HEK293 (cell line): Measurements from ENCODE around the gene POLN.
A peak's percentile ranks its signal among the peaks of the same experiment; 100 is the strongest.

ENCODE experiments used
- CTCF ChIA-PET: fragments of 350-600 bp; formaldehyde crosslinking; extraction: SDS; loops from one replicate; lab custom pipeline; 2021; ENCODE audit warnings: antibody characterized with exemption; lab: Yijun Ruan, JAX
- POLR2A ChIA-PET: fragments of 300-600 bp; formaldehyde crosslinking; extraction: SDS; loops from one replicate; lab custom pipeline; 2020; ENCODE audit warnings: antibody characterized with exemption, inconsistent platforms; lab: Yijun Ruan, JAX
- H3K27ac ChIP-seq: fragments of 200-500 bp; sonication (Bioruptor generic); 2 replicates; pipeline ENCODE4 v1.5.1; 2014; ENCODE audit warnings: low read depth, low read length, control low read depth, inconsistent platforms; ENCODE audit errors: extremely low read depth
- H3K36me3 ChIP-seq, 2 experiments: fragments of 200-500 bp in 1 of 2; sonication (Bioruptor generic) in 1 of 2; 1 replicate in 1 of 2; 2 replicates in 1 of 2; pipeline ENCODE4 v1.5.1; 2014 to 2017; ENCODE audit warnings: inconsistent platforms in 2 of 2, low read length in 2 of 2; ENCODE audit not compliant: control insufficient read depth in 2 of 2, insufficient read depth in 1 of 2
- H3K4me1 ChIP-seq: fragments of 200-500 bp; sonication (Bioruptor generic); 2 replicates; pipeline ENCODE4 v1.5.1; 2014; ENCODE audit warnings: mild to moderate bottlenecking, low read length, inconsistent platforms; ENCODE audit not compliant: control insufficient read depth, insufficient read depth
- H3K4me3 ChIP-seq: 2 replicates; pipeline ENCODE4 v1.5.1; 2011; ENCODE audit warnings: low read depth, mild to moderate bottlenecking, control low read depth, low read length, moderate library complexity
- H3K9me3 ChIP-seq: fragments of 200-500 bp; sonication (Bioruptor generic); 2 replicates; pipeline ENCODE4 v1.5.1; 2014; ENCODE audit warnings: low read depth, low read length, inconsistent platforms; ENCODE audit not compliant: control insufficient read depth, insufficient read depth
- MEIS1 ChIP-seq: sonication (generic); formaldehyde crosslinking; IDR thresholded peaks from 2 replicates; pipeline ENCODE4 v1.8.1; 2022; ENCODE audit warnings: missing genetic modification reagents, mild to moderate bottlenecking, borderline replicate concordance
- MYNN ChIP-seq: fragments of 450-650 bp; formaldehyde crosslinking; IDR thresholded peaks from 2 replicates; pipeline ENCODE4 v1.5.1; 2016; ENCODE audit warnings: missing biosample characterization, missing genetic modification characterization, borderline replicate concordance
- OVOL3 ChIP-seq: fragments of 450-650 bp; formaldehyde crosslinking; IDR thresholded peaks from 2 replicates; pipeline ENCODE4 v1.5.1; 2016; ENCODE audit warnings: missing biosample characterization, missing genetic modification characterization
- SALL2 ChIP-seq: fragments of 450-650 bp; formaldehyde crosslinking; IDR thresholded peaks from 2 replicates; pipeline ENCODE4 v1.5.0; 2017; ENCODE audit warnings: missing biosample characterization, mild to moderate bottlenecking, missing genetic modification characterization, borderline replicate concordance
- SP3 ChIP-seq: fragments of 450-650 bp; formaldehyde crosslinking; IDR thresholded peaks from 2 replicates; pipeline ENCODE4 v1.5.1; 2016; ENCODE audit warnings: missing biosample characterization, missing genetic modification characterization
- ZBTB10 ChIP-seq: fragments of 450-650 bp; formaldehyde crosslinking; IDR thresholded peaks from 2 replicates; pipeline ENCODE4 v1.5.1; 2016; ENCODE audit warnings: missing biosample characterization, missing genetic modification characterization
- ZBTB11 ChIP-seq: fragments of 450-650 bp; formaldehyde crosslinking; conservative IDR thresholded peaks from 2 replicates; pipeline ENCODE4 v1.5.1; 2016; ENCODE audit warnings: low read depth, missing biosample characterization, missing genetic modification characterization
- ZBTB17 ChIP-seq: fragments of 450-650 bp; formaldehyde crosslinking; IDR thresholded peaks from 2 replicates; pipeline ENCODE4 v1.5.1; 2016; ENCODE audit warnings: missing biosample characterization, missing genetic modification characterization
- ZBTB26 ChIP-seq: fragments of 450-650 bp; formaldehyde crosslinking; optimal IDR thresholded peaks from 2 replicates; pipeline ENCODE3; 2016; ENCODE audit warnings: missing biosample characterization, mild to moderate bottlenecking, missing genetic modification characterization
- ZBTB8A ChIP-seq: fragments of 450-650 bp; formaldehyde crosslinking; IDR thresholded peaks from 2 replicates; pipeline ENCODE4 v1.5.1; 2016; ENCODE audit warnings: missing biosample characterization, missing genetic modification characterization
- ZFP41 ChIP-seq: fragments of 450-650 bp; formaldehyde crosslinking; IDR thresholded peaks from 2 replicates; pipeline ENCODE4 v1.5.1; 2016; ENCODE audit warnings: missing biosample characterization, missing genetic modification characterization, borderline replicate concordance
- ZNF157 ChIP-seq: fragments of 450-650 bp; formaldehyde crosslinking; IDR thresholded peaks from 2 replicates; pipeline ENCODE4 v1.5.1; 2016; ENCODE audit warnings: missing biosample characterization, missing genetic modification characterization
- ZNF248 ChIP-seq: fragments of 450-650 bp; formaldehyde crosslinking; IDR thresholded peaks from 2 replicates; pipeline ENCODE4 v1.5.1; 2017; ENCODE audit warnings: missing biosample characterization, missing genetic modification characterization
- ZNF398 ChIP-seq: fragments of 450-650 bp; formaldehyde crosslinking; IDR thresholded peaks from 2 replicates; pipeline ENCODE4 v1.5.1; 2017; ENCODE audit warnings: missing biosample characterization, missing genetic modification characterization
- ZNF561 ChIP-seq: fragments of 450-650 bp; IDR thresholded peaks from 2 replicates; pipeline ENCODE4 v1.5.1; 2018; ENCODE audit warnings: missing biosample characterization, missing genetic modification characterization, borderline replicate concordance
- ZNF658 ChIP-seq: fragments of 450-650 bp; formaldehyde crosslinking; IDR thresholded peaks from 2 replicates; pipeline ENCODE4; 2016; ENCODE audit warnings: missing biosample characterization, missing genetic modification characterization
- ZNF660 ChIP-seq: fragments of 450-650 bp; IDR thresholded peaks from 2 replicates; pipeline ENCODE4 v1.5.1; 2018; ENCODE audit warnings: missing biosample characterization, mild to moderate bottlenecking, missing genetic modification characterization
- ZNF677 ChIP-seq: fragments of 450-650 bp; IDR thresholded peaks from 2 replicates; pipeline ENCODE4 v1.5.0; 2018; ENCODE audit warnings: missing biosample characterization, mild to moderate bottlenecking, missing genetic modification characterization, moderate library complexity
- ZNF791 ChIP-seq: fragments of 450-650 bp; formaldehyde crosslinking; IDR thresholded peaks from 2 replicates; pipeline ENCODE4 v1.5.1; 2016; ENCODE audit warnings: missing biosample characterization, missing genetic modification characterization
- ZNF843 ChIP-seq: fragments of 450-650 bp; formaldehyde crosslinking; IDR thresholded peaks from 2 replicates; pipeline ENCODE4 v1.5.1; 2016; ENCODE audit warnings: missing biosample characterization, missing genetic modification characterization
- ZSCAN16 ChIP-seq: fragments of 450-650 bp; formaldehyde crosslinking; IDR thresholded peaks from 2 replicates; pipeline ENCODE4 v1.5.1; 2016; ENCODE audit warnings: missing biosample characterization, missing genetic modification characterization
- ZSCAN23 ChIP-seq: fragments of 450-650 bp; formaldehyde crosslinking; IDR thresholded peaks from 2 replicates; pipeline ENCODE4 v1.5.1; 2016; ENCODE audit warnings: missing biosample characterization, missing genetic modification characterization
- ZXDB ChIP-seq: fragments of 450-650 bp; formaldehyde crosslinking; IDR thresholded peaks from 2 replicates; pipeline ENCODE4 v1.5.1; 2016; ENCODE audit warnings: missing biosample characterization, missing genetic modification characterization

The POLN gene

GRCh38 chr4:2058264-2059045 is 183.5 kb downstream of the POLN start (continued):
- TF ChIP-seq ZBTB10 (tag by site-specific recombination) (no peak), ZBTB11 (tag by site-specific recombination) (no peak), SALL2 (tag by site-specific recombination) (no peak), MYNN (no peak), ZNF248 (no peak), ZNF660 (tag by site-specific recombination) (no peak), ZNF843 (tag by site-specific recombination) (no peak), ZNF677 (tag by site-specific recombination) (no peak), ZBTB8A (tag by site-specific recombination) (peak; percentile 36; the same call in 1 of the 2 replicates), ZNF398 (tag by site-specific recombination) (no peak)
- TF ChIP-seq, all 188 proteins: peak for 4

- CTCF ChIA-PET: no interaction called here
- TF ChIP-seq ZNF658 (tag by site-specific recombination): no peak
- TF ChIP-seq ZSCAN16: no peak
- no peak for TF ChIP-seq ZBTB26 (tag by site-specific recombination)
- no peak for TF ChIP-seq ZNF791 (tag by site-specific recombination)
- TF ChIP-seq ZFP41: no peak
- no peak for TF ChIP-seq ZSCAN23 (tag by site-specific recombination)
- TF ChIP-seq ZNF157 (tag by site-specific recombination): no peak
- no peak for TF ChIP-seq OVOL3 (tag by site-specific recombination)
- no peak for TF ChIP-seq SP3 (tag by site-specific recombination)
- TF ChIP-seq ZBTB17 (tag by site-specific recombination): no peak
- no peak for TF ChIP-seq ZXDB (tag by site-specific recombination)
- TF ChIP-seq MEIS1 (CRISPR knock-in tag): no peak
- no peak for TF ChIP-seq ZNF561 (tag by site-specific recombination)
- POLR2A ChIA-PET: no interaction called here
Observed at GRCh38 chr4:2057382-2058065, 184.4 kb downstream of the POLN start.

More at GRCh38 chr4:2057382-2058065, 184.4 kb downstream of the POLN start:
- H3K27ac ChIP-seq: no peak overlapping the region
- no peaks in the 10 kb centered on the region for H3K9me3 ChIP-seq
- H3K4me3 ChIP-seq: no peak overlapping the region
- no peaks in the 10 kb centered on the region for H3K4me1 ChIP-seq
- peaks cover 0 to 14% of the 10 kb centered on the region in 2 experiments; a peak in 1 of 3 replicates for H3K36me3 ChIP-seq
